HG03439 (cell line): ENCODE results near the gene TTC28.
"Not testable (repeated sequence)": the region's sequence is repeated elsewhere in the genome, so short reads cannot be mapped to it uniquely, and the experiment has no call there.

Experiments
- ATAC-seq: cut with Tn5 transposase; IDR thresholded peaks from one replicate; pipeline ENCODE4 v1.9.1; 2021; ENCODE audit warnings: mild to moderate bottlenecking, moderate library complexity; ENCODE audit not compliant: unreplicated experiment

The TTC28 gene

GRCh38 chr22:28077166-28077565 lies 602.5 kb downstream of the TTC28 start:
- no peak for ATAC-seq

- ATAC-seq: no peak
Observed at GRCh38 chr22:28075358-28075981, 604.2 kb downstream of the TTC28 start.

DNA sequence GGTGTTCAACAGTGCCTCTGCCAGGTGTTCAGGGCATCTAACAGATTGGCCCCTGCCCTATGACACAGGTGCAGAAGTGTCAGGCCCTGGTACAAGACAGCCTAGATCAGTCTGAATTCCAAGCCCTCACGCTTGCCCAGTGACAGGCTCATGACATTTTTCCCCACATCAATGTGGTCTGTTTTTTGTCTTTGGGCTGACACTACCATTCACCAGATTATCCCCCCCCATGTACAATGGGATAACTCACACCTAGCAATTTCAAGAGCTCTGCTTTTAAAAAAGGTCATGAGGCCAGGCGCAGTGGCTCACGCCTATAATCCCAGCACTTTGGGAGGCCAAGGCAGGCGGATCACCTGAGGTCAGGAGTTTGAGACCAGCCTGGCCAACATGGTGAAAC lies 605.1 kb downstream of the TTC28 start:
- ATAC-seq: no peak

DNA sequence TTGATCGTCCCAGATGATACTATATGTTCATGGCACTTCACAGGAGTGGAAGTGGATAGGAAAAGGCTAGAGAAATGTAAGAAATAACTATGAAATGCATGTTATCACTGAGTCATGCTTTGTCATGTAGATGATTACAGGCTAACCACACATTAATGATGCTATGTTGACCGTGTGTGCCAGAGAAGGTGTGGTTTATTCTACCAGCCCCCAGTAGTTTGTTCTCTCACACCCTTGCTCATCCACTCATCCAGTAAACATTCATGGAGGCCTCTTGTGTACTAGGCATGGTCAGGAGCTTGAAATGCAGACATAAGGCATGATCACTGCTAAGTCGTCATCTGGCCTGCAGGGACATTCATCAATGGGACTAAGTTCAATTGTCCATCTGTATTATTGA lies 607.6 kb downstream of the TTC28 start:
- no peak for ATAC-seq

DNA sequence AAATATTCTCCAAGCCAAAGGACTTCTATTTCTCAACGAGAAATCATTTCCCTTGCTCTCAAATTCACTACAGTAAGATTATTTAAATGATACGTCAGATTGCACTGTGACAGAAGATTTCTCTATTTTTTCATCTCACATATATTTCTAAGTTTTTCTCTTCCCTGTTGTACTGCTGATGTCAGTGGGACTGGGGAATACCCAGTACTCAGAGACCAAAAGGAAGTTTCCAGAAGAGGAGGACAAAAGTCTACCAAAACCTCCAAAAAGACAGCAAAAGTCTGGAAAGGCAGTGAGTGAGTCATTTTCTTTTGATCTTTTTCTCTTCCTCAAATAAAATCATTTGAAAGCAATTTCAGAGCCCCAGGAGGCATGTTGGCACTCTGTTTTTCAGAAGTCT lies 610.8 kb downstream of the TTC28 start:
- ATAC-seq: no peak

GRCh38 chr22:28064920-28065319 lies 614.7 kb downstream of the TTC28 start:
- ATAC-seq: no peak

DNA sequence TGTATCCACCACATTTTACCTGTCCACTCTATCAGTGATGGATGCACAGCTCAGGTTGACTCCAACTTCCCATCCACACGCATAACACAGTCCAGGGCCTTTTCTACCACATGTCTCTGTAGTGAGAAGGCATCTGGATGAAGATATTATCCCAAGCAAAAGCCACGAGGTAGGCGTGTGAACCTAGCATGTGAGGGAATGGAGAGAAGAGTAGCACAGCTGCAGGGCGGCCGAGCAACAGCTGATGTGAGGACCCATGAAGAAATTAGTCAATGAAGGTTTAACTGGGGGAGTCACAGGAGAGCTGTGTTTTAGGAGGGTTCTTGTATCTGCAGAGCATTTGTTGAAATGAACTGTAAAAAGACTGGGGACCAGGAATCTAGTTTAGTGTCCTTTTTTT lies 616.0 kb downstream of the TTC28 start:
- no peak for ATAC-seq

GRCh38 chr22:28060594-28060993 lies 619.0 kb downstream of the TTC28 start:
- not testable (repeated sequence) for ATAC-seq

GRCh38 chr22:28058036-28058435 lies 621.6 kb downstream of the TTC28 start:
- no peak for ATAC-seq

DNA sequence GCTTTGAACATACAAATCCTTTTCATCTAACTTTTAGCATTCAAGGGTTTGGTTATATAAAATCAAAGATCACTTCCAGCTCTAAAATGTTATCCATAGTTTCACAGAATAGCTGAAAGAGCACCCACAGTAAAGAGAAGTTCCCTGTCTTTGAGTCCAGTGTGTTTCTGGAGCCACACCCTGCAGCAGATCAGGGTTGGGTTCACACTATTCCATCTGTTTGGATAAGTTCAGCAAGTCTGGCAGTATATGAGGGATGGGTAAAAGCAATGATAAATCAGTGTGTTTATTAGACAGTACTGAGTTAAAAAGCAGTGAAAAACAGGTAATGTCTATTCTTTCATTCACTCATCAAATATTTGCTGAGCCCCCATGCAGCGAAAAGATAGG lies 624.8 kb downstream of the TTC28 start:
- no peak for ATAC-seq

- no peak for ATAC-seq
Observed at GRCh38 chr22:28053896-28054818, 625.5 kb downstream of the TTC28 start.

GRCh38 chr22:28052825-28053269 lies 626.8 kb downstream of the TTC28 start:
- no peak for ATAC-seq

GRCh38 chr22:28051787-28052356 lies 627.8 kb downstream of the TTC28 start:
- no peak for ATAC-seq

GRCh38 chr22:28051091-28051786 lies 628.4 kb downstream of the TTC28 start:
- ATAC-seq: no peak

DNA sequence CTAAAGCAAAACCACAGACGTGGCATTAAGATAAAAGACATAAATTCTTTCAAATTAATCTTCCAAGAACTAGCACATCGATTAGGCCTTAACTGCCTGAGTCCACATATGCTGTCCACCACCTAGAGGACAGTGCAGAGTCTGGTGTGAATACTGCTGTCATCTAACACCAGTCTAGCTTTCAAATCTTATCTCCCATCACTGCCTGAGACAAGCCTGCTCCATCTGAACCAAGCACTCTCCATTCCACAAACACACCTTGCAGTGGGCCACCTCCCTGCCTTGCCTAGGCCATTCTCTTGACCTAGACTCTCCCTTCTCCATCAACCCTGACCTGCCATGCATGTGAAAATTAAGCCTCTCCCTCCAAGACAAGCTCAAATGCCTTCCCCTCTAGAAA lies 631.1 kb downstream of the TTC28 start:
- ATAC-seq: no peak

GRCh38 chr22:28047740-28048139 lies 631.9 kb downstream of the TTC28 start:
- no peak for ATAC-seq

DNA sequence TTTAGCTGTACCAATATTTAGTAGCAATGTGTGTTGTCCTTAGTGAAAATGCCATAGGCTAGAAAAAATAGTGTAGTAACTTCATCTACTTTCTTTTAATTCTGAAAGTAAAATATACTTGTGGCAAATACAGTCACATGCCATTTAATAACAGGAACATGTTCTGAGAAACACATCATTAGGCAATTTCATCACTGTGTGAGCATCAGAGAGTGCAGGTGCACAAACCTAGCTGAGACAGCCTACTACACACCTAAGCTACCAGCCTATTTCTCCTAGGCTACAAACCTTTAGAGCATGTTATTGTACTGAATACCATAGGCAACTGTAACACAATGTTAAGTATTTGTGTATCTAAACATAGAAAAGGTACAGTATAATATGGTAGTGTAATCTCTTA lies 633.5 kb downstream of the TTC28 start:
- ATAC-seq: no peak

- ATAC-seq: no peak
Observed at GRCh38 chr22:28044546-28045173, 635.0 kb downstream of the TTC28 start.

- ATAC-seq: no peak
Observed at GRCh38 chr22:28043266-28043665, 636.4 kb downstream of the TTC28 start.

GRCh38 chr22:28034760-28035401 lies 644.8 kb downstream of the TTC28 start:
- ATAC-seq: no peak
